Astrocyte of the spinal cord (primary cell): Measurements from ENCODE around the gene PHC2.

Experiments
- DNase-seq: peaks from one replicate; pipeline ENCODE4 v3.0.0; 2011; ENCODE audit warnings: low read depth, low spot score
- H3K4me3 ChIP-seq: 2 replicates; pipeline ENCODE4 v1.5.1; 2011; ENCODE audit warnings: low read depth, mild to moderate bottlenecking, low read length, moderate library complexity
- CTCF ChIP-seq: IDR thresholded peaks from 2 replicates; pipeline ENCODE4 v1.5.1; 2012; ENCODE audit warnings: low read depth, mild to moderate bottlenecking, low read length, inconsistent platforms
- in situ Hi-C: cut with HindIII; loops from 2 replicates; pipeline ENCODE4 v1.10.0; 2017; ENCODE audit warnings: low sequenced_read_pairs

PHC2 gene

GRCh38 chr1:33425900-33426299 lies 5.0 kb downstream of the PHC2 start:
- no peak overlapping the region for H3K4me3 ChIP-seq
- DNase-seq = no peak
- no peak for TF ChIP-seq CTCF
- in situ Hi-C loops = no loop called here

DNA sequence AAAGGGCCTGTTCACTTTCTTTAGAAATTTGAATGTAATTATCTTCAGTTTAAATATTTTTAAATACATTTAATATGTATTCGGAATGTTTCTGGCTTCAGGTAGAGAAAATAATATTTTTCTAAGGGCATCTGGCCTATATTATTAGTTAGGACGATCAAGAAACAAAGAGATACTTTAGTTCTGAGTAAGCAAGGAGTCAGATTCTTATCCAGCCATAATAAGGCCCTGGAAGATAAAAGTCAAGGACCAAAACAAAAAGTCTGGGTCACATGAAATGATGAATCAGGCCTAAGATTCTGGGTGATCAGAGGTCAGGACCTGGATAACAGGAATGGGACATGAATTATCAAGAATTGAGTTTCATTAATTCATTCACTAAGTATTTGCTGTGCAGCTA lies 6.3 kb downstream of the PHC2 start:
- in situ Hi-C loops = no loop called here
- H3K4me3 ChIP-seq = no peak overlapping the region
- DNase-seq = no peak
- no peak for TF ChIP-seq CTCF

- no peak for TF ChIP-seq CTCF
- H3K4me3 ChIP-seq = no peak overlapping the region
- in situ Hi-C loops = no loop called here
- peak; percentile 69 for DNase-seq
Observed at GRCh38 chr1:33424205-33424604, 6.7 kb downstream of the PHC2 start.

- H3K4me3 ChIP-seq = no peak overlapping the region
- in situ Hi-C loops = no loop called here
- no peak for TF ChIP-seq CTCF
- DNase-seq = peak; percentile 57
Observed at GRCh38 chr1:33420870-33421775, 9.8 kb downstream of the PHC2 start.

- no peak for TF ChIP-seq CTCF
- no peak for DNase-seq
- H3K4me3 ChIP-seq = no peak overlapping the region
- in situ Hi-C loops = no loop called here
Observed at GRCh38 chr1:33418811-33419210, 12.1 kb downstream of the PHC2 start.

DNA sequence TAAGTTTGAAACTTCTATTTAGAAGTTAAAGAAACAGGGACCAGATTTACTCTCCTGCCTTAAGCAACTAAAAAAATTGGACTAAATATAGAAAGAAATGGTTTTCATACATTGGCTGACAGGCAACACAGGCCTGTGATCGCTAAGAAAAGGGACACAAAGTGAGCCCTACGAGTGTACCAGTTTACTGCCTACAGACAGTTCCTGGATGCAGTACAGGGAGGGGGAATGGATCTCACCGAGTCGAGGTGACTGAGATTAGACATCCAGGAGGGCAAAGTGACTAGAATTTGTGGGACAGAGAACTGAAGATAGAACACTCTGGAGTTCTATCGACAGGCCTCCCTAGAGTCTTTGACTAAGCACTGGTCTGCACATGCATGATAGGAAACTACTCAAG lies 16.0 kb downstream of the PHC2 start:
- no peak for TF ChIP-seq CTCF
- no peak overlapping the region for H3K4me3 ChIP-seq
- no peak for DNase-seq
- in situ Hi-C loops = no loop called here
